ENCODE results near the gene DDI2. TPM values are rescaled to one million over a fixed set of nuclear protein-coding genes. Genes with fewer than 3 reads are reported as not detected.
"Not testable (repeated sequence)": the region's sequence is repeated elsewhere in the genome, so short reads cannot be mapped to it uniquely, and the experiment has no call there.

The DDI2 gene
- total RNA-seq, 2 experiments from 2014 or later: 33.7 to 34.9 TPM

GRCh38 chr1:15640667-15641066, 23.4 kb downstream of the DDI2 start:
- DNase-seq: no peak
- no peak for ATAC-seq
- CTCF ChIA-PET: no interaction called here
- POLR2A ChIA-PET: interaction anchor here (1.0 kb wide), 1 partner anchor 37 kb away, joined by 3 read pairs; no protein-coding TSS in a partner anchor
- Mint-ChIP-seq H3K27me3 (no peaks in the 10 kb centered on the region), H3K4me1 (ENCODE audit: low read depth) (no peaks in the 10 kb centered on the region), H3K36me3 (ENCODE audit: low read depth) (peaks cover 60% of the 10 kb centered on the region), H3K27ac (peak overlapping the region; percentile 65), H3K4me3 (no peak overlapping the region), H3K9me3 (no peaks in the 10 kb centered on the region)
- no peak for TF ChIP-seq CTCF (IDR thresholded peaks at IDR 0.05)
- intact Hi-C loops (cut with micrococcal nuclease): no loop called here

GRCh38 chr1:15649937-15650336, 32.7 kb downstream of the DDI2 start:
- CTCF ChIA-PET: no interaction called here
- Mint-ChIP-seq H3K36me3 (ENCODE audit: low read depth) (peaks cover 44% of the 10 kb centered on the region), H3K27ac (no peak overlapping the region), H3K9me3 (no peaks in the 10 kb centered on the region), H3K4me3 (no peak overlapping the region), H3K27me3 (no peaks in the 10 kb centered on the region), H3K4me1 (ENCODE audit: low read depth) (no peaks in the 10 kb centered on the region)
- no peak for TF ChIP-seq CTCF (IDR thresholded peaks at IDR 0.05)
- POLR2A ChIA-PET: no interaction called here
- ATAC-seq (no peak), DNase-seq (no peak)
- intact Hi-C loops (cut with micrococcal nuclease): no loop called here

- no peaks in the 10 kb centered on the region for H3K27me3 Mint-ChIP-seq
- POLR2A ChIA-PET: no interaction called here
Measured at GRCh38 chr1:15650433-15650832, 33.2 kb downstream of the DDI2 start.

GRCh38 chr1:15652130-15652529, 34.9 kb downstream of the DDI2 start:
- H3K27ac Mint-ChIP-seq; H3K4me1 Mint-ChIP-seq (ENCODE audit: low read depth); POLR2A ChIA-PET; DNase-seq; ATAC-seq; intact Hi-C loops (cut with micrococcal nuclease); H3K27me3 Mint-ChIP-seq; H3K4me3 Mint-ChIP-seq; H3K9me3 Mint-ChIP-seq: not testable (repeated sequence)
- CTCF ChIA-PET: interaction anchor here (1.1 kb wide), 1 partner anchor 89 kb away, joined by 3 read pairs; no protein-coding TSS in a partner anchor
- H3K36me3 Mint-ChIP-seq (ENCODE audit: low read depth): peaks cover 45% of the 10 kb centered on the region

More at GRCh38 chr1:15650433-15650832, 33.2 kb downstream of the DDI2 start:
- TF ChIP-seq CTCF (IDR thresholded peaks at IDR 0.05): no peak
- no peaks in the 10 kb centered on the region for H3K4me1 Mint-ChIP-seq (ENCODE audit: low read depth)
- intact Hi-C loops (cut with micrococcal nuclease): no loop called here
- no peaks in the 10 kb centered on the region for H3K9me3 Mint-ChIP-seq
- no peak overlapping the region for H3K4me3 Mint-ChIP-seq
- DNase-seq (no peak), ATAC-seq (no peak)
- CTCF ChIA-PET: interaction anchor here (0.7 kb wide), 1 partner anchor 81 kb away, joined by 3 read pairs; no protein-coding TSS in a partner anchor
- H3K27ac Mint-ChIP-seq: no peak overlapping the region
- peaks cover 43% of the 10 kb centered on the region for H3K36me3 Mint-ChIP-seq (ENCODE audit: low read depth)

- intact Hi-C loops (cut with micrococcal nuclease): no loop called here
- H3K4me1 Mint-ChIP-seq (ENCODE audit: low read depth): no peaks in the 10 kb centered on the region
- ChIA-PET POLR2A (interaction anchor here (0.6 kb wide), 1 partner anchor 14 kb away, joined by 3 read pairs; no protein-coding TSS in a partner anchor), CTCF (interaction anchor here (0.8 to 2.4 kb wide), 6 partner anchors 9 to 419 kb away, joined by 3 to 8 read pairs (median 4); no protein-coding TSS in a partner anchor)
- H3K27me3 Mint-ChIP-seq: no peaks in the 10 kb centered on the region
- H3K4me3 Mint-ChIP-seq: no peak overlapping the region
- DNase-seq (no peak), ATAC-seq (no peak)
- H3K27ac Mint-ChIP-seq: no peak overlapping the region
- no peaks in the 10 kb centered on the region for H3K9me3 Mint-ChIP-seq
- peaks cover 40% of the 10 kb centered on the region for H3K36me3 Mint-ChIP-seq (ENCODE audit: low read depth)
- no peak for TF ChIP-seq CTCF (IDR thresholded peaks at IDR 0.05)
Measured at GRCh38 chr1:15654091-15654690, 36.9 kb downstream of the DDI2 start.

Data from activated CD8-positive, alpha-beta T cell treated with anti-CD3 and anti-CD28 coated beads for 36 hours (primary cell).